GM21723 (cell line): ENCODE measurements around the gene TENT4A.
A peak's percentile ranks its signal among the peaks of the same experiment; 100 is the strongest.
"Not testable (repeated sequence)": the region's sequence is repeated elsewhere in the genome, so short reads cannot be mapped to it uniquely, and the experiment has no call there.

Experiments
- ATAC-seq: cut with Tn5 transposase; IDR thresholded peaks from one replicate; pipeline ENCODE4 v1.9.1; 2021; ENCODE audit warnings: mild to moderate bottlenecking, moderate library complexity; ENCODE audit not compliant: unreplicated experiment

Gene TENT4A

GRCh38 chr5:6766604-6767093 is 53.4 kb downstream of the TENT4A start:
- no peak for ATAC-seq

DNA sequence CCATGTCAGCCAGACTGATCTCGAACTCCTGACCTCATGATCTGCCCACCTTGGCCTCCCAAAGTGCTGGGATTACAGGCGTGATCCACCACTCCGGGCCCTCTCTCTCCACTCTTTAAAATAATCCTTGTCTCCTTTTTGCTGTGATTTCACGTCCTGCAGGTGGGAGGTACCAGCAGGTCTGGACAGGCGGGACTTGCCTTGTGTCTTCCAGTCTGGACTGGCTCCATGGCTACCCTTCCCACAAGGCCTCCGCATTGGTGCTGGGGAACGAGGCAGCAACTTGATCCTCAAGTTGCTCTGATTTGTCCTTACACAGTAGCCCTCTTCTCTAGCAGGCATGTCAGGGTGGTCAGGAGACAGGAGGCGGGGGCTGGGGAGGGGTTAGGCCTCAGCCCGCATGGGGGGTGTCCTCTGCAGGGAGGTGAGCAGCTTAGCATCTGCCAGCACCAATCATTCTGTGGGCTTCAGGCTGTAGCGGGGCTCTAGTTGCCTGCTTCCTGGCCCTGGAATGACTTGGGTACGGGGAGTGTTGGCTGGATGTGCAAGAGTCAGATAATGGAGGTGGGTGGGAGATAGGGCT is 54.3 kb downstream of the TENT4A start:
- no peak for ATAC-seq

- no peak for ATAC-seq
These were observed 55.5 kb downstream of the TENT4A start for GRCh38 chr5:6768590-6769230.

- ATAC-seq: no peak
These were observed 57.8 kb downstream of the TENT4A start for GRCh38 chr5:6770826-6771607.

- no peak for ATAC-seq
These were observed 59.7 kb downstream of the TENT4A start for GRCh38 chr5:6772886-6773285.

- no peak for ATAC-seq
These were observed 60.3 kb downstream of the TENT4A start for GRCh38 chr5:6773342-6774035.

DNA sequence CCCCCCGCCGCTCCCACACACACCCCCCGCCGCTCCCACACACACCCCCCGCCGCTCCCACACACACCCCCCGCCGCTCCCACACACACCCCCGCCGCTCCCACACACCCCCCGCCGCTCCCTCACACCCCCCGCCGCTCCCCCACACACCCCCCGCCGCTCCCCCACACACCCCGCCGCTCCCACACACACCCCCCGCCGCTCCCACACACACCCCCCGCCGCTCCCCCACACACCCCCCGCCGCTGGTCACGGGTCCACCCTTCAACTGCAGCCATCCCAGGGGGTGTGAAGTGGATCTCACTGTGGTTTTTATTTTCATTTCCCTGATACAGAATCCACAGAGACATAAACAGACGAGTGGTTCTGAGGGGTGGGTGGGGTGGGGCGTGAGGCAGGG is 61.0 kb downstream of the TENT4A start:
- ATAC-seq: not testable (repeated sequence)

- ATAC-seq: no peak
These were observed 61.5 kb downstream of the TENT4A start for GRCh38 chr5:6774721-6775204.

DNA sequence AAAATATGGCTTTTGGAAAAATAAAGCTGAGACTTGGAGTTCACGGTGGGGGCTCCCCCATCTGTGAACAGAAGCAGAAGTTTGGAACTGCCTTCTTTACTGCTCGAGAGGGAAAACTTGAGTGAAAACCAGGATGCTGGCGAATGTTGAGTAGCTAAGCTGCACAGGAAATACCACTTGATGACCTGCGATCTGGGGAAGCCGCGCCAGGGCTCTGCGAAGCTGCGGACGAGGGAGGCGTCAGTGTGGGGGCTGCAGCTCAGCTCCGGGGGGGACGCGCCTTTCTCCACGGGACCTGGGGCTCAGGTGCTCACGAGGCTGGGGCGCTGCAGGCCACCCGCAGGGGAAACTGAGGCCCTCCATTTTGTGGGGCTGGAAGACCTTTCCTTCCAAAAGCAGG is 62.3 kb downstream of the TENT4A start:
- no peak for ATAC-seq

GRCh38 chr5:6780802-6781391 is 67.7 kb downstream of the TENT4A start:
- ATAC-seq: peak; percentile 89

GRCh38 chr5:6781716-6782115 is 68.5 kb downstream of the TENT4A start:
- ATAC-seq: no peak

DNA sequence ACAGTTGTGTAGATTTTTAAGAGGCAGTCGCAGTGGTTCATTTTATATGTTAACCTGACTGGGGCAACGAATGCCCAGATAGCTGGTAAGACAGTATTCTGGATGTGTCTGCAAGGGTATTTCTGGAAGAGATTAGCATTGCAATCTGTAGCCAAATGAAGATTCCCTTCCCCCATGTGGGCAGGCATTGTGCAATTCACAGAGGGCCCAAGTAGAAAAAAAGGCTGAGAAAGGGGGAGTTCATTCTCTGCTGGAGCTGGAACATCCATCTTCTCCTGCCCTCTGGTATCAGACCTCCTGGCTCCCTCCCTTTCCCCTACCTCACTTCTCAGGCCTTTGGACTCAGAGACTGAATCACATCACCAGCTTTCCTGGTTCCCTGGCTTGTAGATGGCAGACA is 70.6 kb downstream of the TENT4A start:
- ATAC-seq: no peak

DNA sequence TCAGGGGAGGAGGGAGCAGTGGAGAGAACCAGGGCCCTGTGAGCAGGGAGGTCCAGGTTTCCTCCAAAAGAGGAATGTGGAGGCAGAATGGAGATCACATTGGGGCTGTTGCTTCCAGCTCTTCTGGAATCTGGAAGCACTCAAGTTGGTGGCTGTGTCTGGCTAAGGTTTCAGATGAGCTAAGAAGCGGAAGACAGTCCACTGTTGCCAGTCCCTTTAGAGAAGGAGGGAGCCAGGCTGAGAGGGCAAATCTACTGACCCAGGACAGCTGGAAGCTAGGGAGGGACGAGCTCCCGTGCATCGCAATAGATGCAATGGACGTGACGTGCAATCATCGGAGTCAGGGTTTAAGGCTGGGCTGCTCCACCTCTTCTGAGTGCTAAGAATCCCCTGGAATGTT is 71.2 kb downstream of the TENT4A start:
- no peak for ATAC-seq

DNA sequence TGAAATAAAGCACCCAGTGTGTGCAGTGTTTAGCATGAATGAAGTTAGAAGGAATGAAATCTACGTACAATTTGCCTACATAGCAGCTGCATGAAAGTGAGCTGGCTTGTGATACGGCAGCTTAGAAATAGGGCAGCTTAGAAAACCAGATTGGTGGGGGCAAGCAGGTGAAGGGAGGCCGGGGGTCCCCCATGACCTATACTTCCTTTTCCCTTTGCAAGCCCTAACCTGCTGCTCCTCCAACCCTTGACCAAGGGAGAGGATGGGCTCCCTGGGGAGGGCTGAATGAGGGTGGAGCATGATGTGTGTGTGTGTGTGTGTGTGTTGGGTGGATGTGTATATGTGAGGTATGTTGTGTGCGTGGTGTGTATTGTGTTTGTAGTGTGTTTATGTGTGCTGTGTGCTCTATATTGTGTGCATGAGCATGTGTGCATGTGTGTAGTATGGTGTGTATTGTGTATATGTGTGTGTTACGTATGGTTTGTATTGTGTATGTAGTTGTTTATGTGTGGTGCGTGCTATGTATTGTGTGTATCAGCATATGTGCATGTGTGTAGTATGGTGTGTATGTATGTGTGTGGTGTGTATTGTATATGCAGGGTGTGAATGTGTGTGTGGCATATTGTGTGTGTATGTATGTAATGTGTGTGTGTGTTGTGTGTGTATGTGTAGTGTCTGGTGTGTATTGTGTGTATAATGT is 72.1 kb downstream of the TENT4A start:
- ATAC-seq: no peak

GRCh38 chr5:6785861-6786180 is 72.6 kb downstream of the TENT4A start:
- ATAC-seq: no peak

DNA sequence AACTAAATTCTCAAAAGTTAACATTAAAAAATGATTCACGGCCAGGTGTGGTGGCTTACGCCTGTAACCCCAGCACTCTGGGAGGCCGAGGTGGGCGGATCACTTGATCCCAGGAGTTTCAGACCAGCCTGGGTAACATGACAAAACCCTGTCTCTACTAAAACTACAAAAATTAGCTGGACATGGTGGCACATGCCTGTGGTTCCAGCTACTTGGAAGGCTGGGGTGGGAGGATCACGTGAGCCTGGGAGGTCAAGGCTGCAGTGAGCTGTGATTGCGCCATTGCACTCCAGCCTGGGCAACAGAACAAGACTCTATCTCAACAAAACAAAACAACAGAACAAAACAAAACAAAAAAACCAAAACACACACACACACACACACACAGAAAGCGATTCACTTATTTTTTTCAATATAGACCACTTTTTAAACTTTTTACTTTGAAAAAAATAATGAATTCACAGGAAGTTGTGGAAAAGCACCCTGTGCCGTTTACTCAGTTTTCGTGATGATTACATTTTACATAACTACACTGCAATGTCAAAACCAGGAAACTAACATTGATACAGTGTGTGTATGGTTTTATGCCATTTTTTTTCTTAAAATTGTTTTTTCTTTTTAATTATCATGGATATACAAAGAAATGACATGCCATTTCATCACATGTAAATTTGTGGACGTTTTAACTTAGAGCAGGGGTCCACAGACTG is 73.7 kb downstream of the TENT4A start:
- no peak for ATAC-seq

GRCh38 chr5:6787941-6788340 is 74.7 kb downstream of the TENT4A start:
- ATAC-seq: no peak

GRCh38 chr5:6788439-6788838 is 75.2 kb downstream of the TENT4A start:
- no peak for ATAC-seq

- ATAC-seq: no peak
These were observed 75.9 kb downstream of the TENT4A start for GRCh38 chr5:6788956-6789649.
